K562 (cell line): ENCODE results near the gene ZCCHC3. TPM values are rescaled to one million over a fixed set of nuclear protein-coding genes. Genes with fewer than 3 reads are reported as not detected.

Experiments used
- HDAC6 ChIP-seq: IDR thresholded peaks from 2 replicates; pipeline ENCODE4 v1.6.1; 2012; ENCODE audit warnings: low read depth, mild to moderate bottlenecking, control low read depth, inconsistent platforms, low read length, moderate library complexity
- ILK ChIP-seq: fragments of 450-650 bp; IDR thresholded peaks from 2 replicates; pipeline ENCODE4 v1.6.1; 2016; ENCODE audit warnings: missing genetic modification characterization, low read depth, mild to moderate bottlenecking, missing compliant biosample characterization, moderate library complexity, borderline replicate concordance
- L3MBTL2 ChIP-seq: fragments of 450-650 bp; IDR thresholded peaks from 2 replicates; pipeline ENCODE4 v1.6.1; 2016; ENCODE audit warnings: mild to moderate bottlenecking, moderate library complexity
- MEF2A ChIP-seq: IDR thresholded peaks from 2 replicates; pipeline ENCODE4 v1.6.1; 2011; ENCODE audit warnings: low read depth, mild to moderate bottlenecking, low read length, moderate library complexity; ENCODE audit not compliant: control insufficient read depth
- PTBP1 ChIP-seq: fragments of 200-400 bp; formaldehyde crosslinking; IDR thresholded peaks from 2 replicates; pipeline ENCODE4 v1.6.1; 2017; ENCODE audit warnings: low read depth, low read length
- RNF2 ChIP-seq: sonication (generic); IDR thresholded peaks from 2 replicates; pipeline ENCODE4 v1.6.1; 2016
- SMARCC2 ChIP-seq: fragments of 450-650 bp; IDR thresholded peaks from 2 replicates; pipeline ENCODE4 v1.6.1; 2017; ENCODE audit warnings: antibody characterized with exemption, moderate library complexity, mild to moderate bottlenecking, low read depth
- TOE1 ChIP-seq, 2 experiments: fragments of 450-650 bp in 1 of 2; sonication (generic) in 1 of 2; formaldehyde crosslinking in 1 of 2; IDR thresholded peaks; 2 replicates each; pipeline versions ENCODE4 v1.7.1 to v1.8.0; 2016 to 2022; ENCODE audit warnings: borderline replicate concordance in 2 of 2, mild to moderate bottlenecking in 2 of 2, antibody characterized with exemption in 1 of 2, inconsistent platforms in 1 of 2, low read depth in 1 of 2, missing genetic modification reagents in 1 of 2, moderate library complexity in 1 of 2
- ZFP1 ChIP-seq: fragments of 450-650 bp; formaldehyde crosslinking; IDR thresholded peaks from 2 replicates; pipeline ENCODE4 v1.4.0; 2020; ENCODE audit warnings: mild to moderate bottlenecking, mixed read lengths
- ZNF780A ChIP-seq: fragments of 250-450 bp; sonication (Bioruptor Pico); IDR thresholded peaks from 2 replicates; pipeline ENCODE4 v1.5.0; 2021; ENCODE audit warnings: mild to moderate bottlenecking
- polyA plus RNA-seq, 8 experiments: library from polyadenylated mRNA; depleted of rRNA in 4 of 8; stranded (reverse) in 5 of 8; unstranded in 3 of 8; fragments of >200 nt; fragmentation: Nextera tagmentation in 2 of 8; fragmentation: Illumina TruSeq in 1 of 8; extraction: Ambion mirVana in 2 of 8; extraction: Trizol in 1 of 8; gene quantifications; 2 replicates each; pipeline versions ENCODE4 v1.2.1 to v1.2.3, GENCODE V29; 2011 to 2014; ENCODE audit warnings: inconsistent platforms in 1 of 8, missing spikeins in 1 of 8
- total RNA-seq, 7 experiments: library from RNA; depleted of rRNA in 6 of 7; stranded (reverse); fragments of >200 nt in 6 of 7; fragmentation: Illumina TruSeq in 2 of 7; extraction: Trizol in 2 of 7; gene quantifications; 2 replicates each; pipeline versions ENCODE4 v1.2.1 to v1.2.3, GENCODE V29; 2011 to 2021; ENCODE audit warnings: low replicate concordance in 1 of 7
- TF ChIP-seq, protein P1 (sequence below), 2 experiments: fragments of 200-800 bp in 1 of 2; sonication (Bioruptor generic) in 1 of 2; sonication (generic) in 1 of 2; formaldehyde crosslinking in 1 of 2; IDR thresholded peaks in 1 of 2; conservative IDR thresholded peaks in 1 of 2; 2 replicates each; pipeline versions ENCODE4 v1.5.0 to v1.6.1; 2016 to 2020; ENCODE audit warnings: missing compliant biosample characterization in 1 of 2, missing genetic modification characterization in 1 of 2, missing genetic modification reagents in 1 of 2
- TF ChIP-seq, protein P2 (sequence below): fragments of 250-450 bp; sonication (Bioruptor Pico); IDR thresholded peaks from 2 replicates; pipeline ENCODE4 v1.6.1; 2021; ENCODE audit warnings: mild to moderate bottlenecking
- TF ChIP-seq, protein P3 (sequence below): fragments of 450-650 bp; IDR thresholded peaks from 2 replicates; pipeline ENCODE4 v1.6.1; 2016; ENCODE audit warnings: borderline replicate concordance
- TF ChIP-seq, protein P4 (sequence below): fragments of 450-650 bp; IDR thresholded peaks from 2 replicates; pipeline ENCODE4 v1.6.1; 2017; ENCODE audit warnings: mild to moderate bottlenecking, moderate library complexity
- TF ChIP-seq, protein P5 (sequence below): fragments of 450-650 bp; formaldehyde crosslinking; IDR thresholded peaks from 2 replicates; pipeline ENCODE4 v1.4.0; 2020; ENCODE audit warnings: mild to moderate bottlenecking, moderate library complexity
- TF ChIP-seq, protein P6 (sequence below): fragments of 250-450 bp; sonication (Bioruptor Pico); IDR thresholded peaks from 2 replicates; pipeline ENCODE4 v1.5.0; 2021; ENCODE audit warnings: mild to moderate bottlenecking, borderline replicate concordance

ZCCHC3 gene
- total and polyA plus RNA-seq, 9 of the 15 experiments (the other 6 are each of a cell fraction or from before 2014, with no cell fraction given): 2.8 to 23.3 (median 16.5) TPM

DNA sequence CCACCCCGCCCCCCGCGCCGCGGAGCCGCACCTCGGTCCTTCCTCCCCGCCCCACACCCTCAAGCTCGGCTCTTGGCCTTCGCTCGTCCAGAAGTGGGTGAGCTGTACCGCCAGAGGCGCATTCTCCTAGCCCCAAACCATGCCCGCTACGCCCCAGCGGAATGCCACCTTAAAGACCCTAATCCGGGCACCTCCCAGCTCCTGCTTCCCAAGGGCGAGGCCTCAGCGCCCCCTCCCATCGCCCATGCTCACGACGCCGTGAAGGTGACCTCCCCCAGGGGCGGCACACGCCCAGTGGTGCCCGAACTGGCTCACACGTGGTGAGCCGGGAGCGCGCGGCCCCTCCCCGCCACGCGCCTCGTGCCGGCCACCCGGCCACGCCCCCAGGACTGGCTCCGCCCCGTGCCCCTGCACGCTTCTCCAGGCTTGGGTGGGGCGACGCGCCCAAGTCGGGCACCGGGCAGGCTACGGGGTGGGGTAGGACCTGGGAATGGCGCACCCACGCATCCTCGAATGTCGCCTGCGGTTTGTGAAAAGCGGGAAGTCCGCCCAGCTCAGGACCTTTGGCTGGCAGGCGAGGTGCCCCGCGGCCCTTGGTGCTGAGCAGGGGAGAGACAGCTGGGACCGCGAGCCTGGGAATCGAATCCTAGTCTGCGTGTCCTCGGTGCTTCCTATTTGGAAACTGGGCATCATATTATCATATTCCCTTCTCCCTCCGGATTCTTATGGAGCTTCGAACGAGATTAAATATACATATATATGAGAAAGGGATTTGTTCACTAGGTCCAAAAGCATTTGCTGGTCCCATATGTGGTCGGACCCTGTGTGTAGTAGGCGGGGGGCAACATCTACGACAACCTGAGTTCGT lies 27.0 kb downstream of the ZCCHC3 start (continued):
- TF ChIP-seq, protein P1, sequence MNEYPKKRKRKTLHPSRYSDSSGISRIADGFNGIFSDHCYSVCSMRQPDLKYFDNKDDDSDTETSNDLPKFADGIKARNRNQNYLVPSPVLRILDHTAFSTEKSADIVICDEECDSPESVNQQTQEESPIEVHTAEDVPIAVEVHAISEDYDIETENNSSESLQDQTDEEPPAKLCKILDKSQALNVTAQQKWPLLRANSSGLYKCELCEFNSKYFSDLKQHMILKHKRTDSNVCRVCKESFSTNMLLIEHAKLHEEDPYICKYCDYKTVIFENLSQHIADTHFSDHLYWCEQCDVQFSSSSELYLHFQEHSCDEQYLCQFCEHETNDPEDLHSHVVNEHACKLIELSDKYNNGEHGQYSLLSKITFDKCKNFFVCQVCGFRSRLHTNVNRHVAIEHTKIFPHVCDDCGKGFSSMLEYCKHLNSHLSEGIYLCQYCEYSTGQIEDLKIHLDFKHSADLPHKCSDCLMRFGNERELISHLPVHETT (CRISPR knock-in tag; conservative IDR thresholded peaks at IDR 0.05 in 1 of 2, IDR thresholded peaks at IDR 0.05 in 1 of 2): no peak
- no peak for TF ChIP-seq HDAC6
- no peak for TF ChIP-seq SMARCC2
- TF ChIP-seq, protein P2, sequence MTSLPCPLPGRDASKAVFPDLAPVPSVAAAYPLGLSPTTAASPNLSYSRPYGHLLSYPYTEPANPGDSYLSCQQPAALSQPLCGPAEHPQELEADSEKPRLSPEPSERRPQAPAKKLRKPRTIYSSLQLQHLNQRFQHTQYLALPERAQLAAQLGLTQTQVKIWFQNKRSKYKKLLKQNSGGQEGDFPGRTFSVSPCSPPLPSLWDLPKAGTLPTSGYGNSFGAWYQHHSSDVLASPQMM: no peak
- TF ChIP-seq, protein P3, sequence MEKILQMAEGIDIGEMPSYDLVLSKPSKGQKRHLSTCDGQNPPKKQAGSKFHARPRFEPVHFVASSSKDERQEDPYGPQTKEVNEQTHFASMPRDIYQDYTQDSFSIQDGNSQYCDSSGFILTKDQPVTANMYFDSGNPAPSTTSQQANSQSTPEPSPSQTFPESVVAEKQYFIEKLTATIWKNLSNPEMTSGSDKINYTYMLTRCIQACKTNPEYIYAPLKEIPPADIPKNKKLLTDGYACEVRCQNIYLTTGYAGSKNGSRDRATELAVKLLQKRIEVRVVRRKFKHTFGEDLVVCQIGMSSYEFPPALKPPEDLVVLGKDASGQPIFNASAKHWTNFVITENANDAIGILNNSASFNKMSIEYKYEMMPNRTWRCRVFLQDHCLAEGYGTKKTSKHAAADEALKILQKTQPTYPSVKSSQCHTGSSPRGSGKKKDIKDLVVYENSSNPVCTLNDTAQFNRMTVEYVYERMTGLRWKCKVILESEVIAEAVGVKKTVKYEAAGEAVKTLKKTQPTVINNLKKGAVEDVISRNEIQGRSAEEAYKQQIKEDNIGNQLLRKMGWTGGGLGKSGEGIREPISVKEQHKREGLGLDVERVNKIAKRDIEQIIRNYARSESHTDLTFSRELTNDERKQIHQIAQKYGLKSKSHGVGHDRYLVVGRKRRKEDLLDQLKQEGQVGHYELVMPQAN: peak; percentile 96
- peak; percentile 60; the same call in 1 of the 2 replicates for TF ChIP-seq RNF2
- TF ChIP-seq, protein P4, sequence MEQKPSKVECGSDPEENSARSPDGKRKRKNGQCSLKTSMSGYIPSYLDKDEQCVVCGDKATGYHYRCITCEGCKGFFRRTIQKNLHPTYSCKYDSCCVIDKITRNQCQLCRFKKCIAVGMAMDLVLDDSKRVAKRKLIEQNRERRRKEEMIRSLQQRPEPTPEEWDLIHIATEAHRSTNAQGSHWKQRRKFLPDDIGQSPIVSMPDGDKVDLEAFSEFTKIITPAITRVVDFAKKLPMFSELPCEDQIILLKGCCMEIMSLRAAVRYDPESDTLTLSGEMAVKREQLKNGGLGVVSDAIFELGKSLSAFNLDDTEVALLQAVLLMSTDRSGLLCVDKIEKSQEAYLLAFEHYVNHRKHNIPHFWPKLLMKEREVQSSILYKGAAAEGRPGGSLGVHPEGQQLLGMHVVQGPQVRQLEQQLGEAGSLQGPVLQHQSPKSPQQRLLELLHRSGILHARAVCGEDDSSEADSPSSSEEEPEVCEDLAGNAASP: no peak
- no peak for TF ChIP-seq TOE1 (IDR thresholded peaks at IDR 0.05; ENCODE audit: borderline replicate concordance)
- TF ChIP-seq TOE1 (CRISPR knock-in tag; IDR thresholded peaks at IDR 0.05; ENCODE audit: borderline replicate concordance, low read depth): no peak
- no peak for TF ChIP-seq MEF2A
- TF ChIP-seq ILK: no peak
- TF ChIP-seq, protein P5, sequence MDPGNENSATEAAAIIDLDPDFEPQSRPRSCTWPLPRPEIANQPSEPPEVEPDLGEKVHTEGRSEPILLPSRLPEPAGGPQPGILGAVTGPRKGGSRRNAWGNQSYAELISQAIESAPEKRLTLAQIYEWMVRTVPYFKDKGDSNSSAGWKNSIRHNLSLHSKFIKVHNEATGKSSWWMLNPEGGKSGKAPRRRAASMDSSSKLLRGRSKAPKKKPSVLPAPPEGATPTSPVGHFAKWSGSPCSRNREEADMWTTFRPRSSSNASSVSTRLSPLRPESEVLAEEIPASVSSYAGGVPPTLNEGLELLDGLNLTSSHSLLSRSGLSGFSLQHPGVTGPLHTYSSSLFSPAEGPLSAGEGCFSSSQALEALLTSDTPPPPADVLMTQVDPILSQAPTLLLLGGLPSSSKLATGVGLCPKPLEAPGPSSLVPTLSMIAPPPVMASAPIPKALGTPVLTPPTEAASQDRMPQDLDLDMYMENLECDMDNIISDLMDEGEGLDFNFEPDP: no peak
- TF ChIP-seq L3MBTL2: peak; percentile 93
- no peak for TF ChIP-seq ZNF780A (CRISPR knock-in tag)
- TF ChIP-seq ZFP1 (CRISPR knock-in tag): no peak
- no peak for TF ChIP-seq PTBP1
- TF ChIP-seq, protein P6, sequence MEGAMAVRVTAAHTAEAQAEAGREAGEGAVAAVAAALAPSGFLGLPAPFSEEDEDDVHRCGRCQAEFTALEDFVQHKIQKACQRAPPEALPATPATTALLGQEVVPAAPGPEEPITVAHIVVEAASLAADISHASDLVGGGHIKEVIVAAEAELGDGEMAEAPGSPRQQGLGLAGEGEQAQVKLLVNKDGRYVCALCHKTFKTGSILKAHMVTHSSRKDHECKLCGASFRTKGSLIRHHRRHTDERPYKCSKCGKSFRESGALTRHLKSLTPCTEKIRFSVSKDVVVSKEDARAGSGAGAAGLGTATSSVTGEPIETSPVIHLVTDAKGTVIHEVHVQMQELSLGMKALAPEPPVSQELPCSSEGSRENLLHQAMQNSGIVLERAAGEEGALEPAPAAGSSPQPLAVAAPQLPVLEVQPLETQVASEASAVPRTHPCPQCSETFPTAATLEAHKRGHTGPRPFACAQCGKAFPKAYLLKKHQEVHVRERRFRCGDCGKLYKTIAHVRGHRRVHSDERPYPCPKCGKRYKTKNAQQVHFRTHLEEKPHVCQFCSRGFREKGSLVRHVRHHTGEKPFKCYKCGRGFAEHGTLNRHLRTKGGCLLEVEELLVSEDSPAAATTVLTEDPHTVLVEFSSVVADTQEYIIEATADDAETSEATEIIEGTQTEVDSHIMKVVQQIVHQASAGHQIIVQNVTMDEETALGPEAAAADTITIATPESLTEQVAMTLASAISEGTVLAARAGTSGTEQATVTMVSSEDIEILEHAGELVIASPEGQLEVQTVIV (CRISPR knock-in tag): no peak
